OCI-LY7 (cell line): Measurements from ENCODE around the gene RELN. TPM values are rescaled to one million over a fixed set of nuclear protein-coding genes. Genes with fewer than 3 reads are reported as not detected.

Source experiments
- BruUV-seq: library from RNA; stranded (reverse); fragments of 400-500 nt; replicated peaks from 2 replicates; lab custom pipeline; 2021; lab: Mats Ljungman, UMichigan
- CTCF ChIA-PET: fragments of 300-600 bp; sonication (Branson Sonifier 250); formaldehyde crosslinking; loops from one replicate; lab custom pipeline; 2022; ENCODE audit warnings: antibody characterized with exemption; ENCODE audit not compliant: unreplicated experiment; lab: Charles Lee
- POLR2A ChIA-PET: fragments of 300-600 bp; sonication (Branson Sonifier 250); formaldehyde crosslinking; loops from one replicate; lab custom pipeline; 2022; ENCODE audit warnings: antibody characterized with exemption; lab: Charles Lee
- DNase-seq: peaks from one replicate; pipeline ENCODE4 v3.0.0-alpha.2; 2015; ENCODE audit warnings: low spot score
- H2AFZ ChIP-seq: fragments of 200-600 bp; sonication (generic), shearing (Covaris generic); 2 replicates; pipeline ENCODE4 v1.6.1; 2014; ENCODE audit warnings: mild to moderate bottlenecking, antibody characterized with exemption, low read length, moderate library complexity
- H3K27ac ChIP-seq: fragments of 200-600 bp; sonication (generic); 2 replicates; pipeline ENCODE4 v1.5.1; 2014; ENCODE audit warnings: mixed run types, low read depth, mild to moderate bottlenecking, moderate library complexity, low read length, inconsistent platforms; ENCODE audit not compliant: poor library complexity, severe bottlenecking
- H3K36me3 ChIP-seq: fragments of 200-600 bp; sonication (generic); 2 replicates; pipeline ENCODE4 v1.6.1; 2014; ENCODE audit warnings: mild to moderate bottlenecking, antibody characterized with exemption, low read length, moderate library complexity, mixed read lengths; ENCODE audit not compliant: insufficient read depth
- H3K4me1 ChIP-seq: fragments of 200-600 bp; sonication (generic); 2 replicates; pipeline ENCODE4 v1.5.1; 2014; ENCODE audit warnings: mild to moderate bottlenecking, low read length; ENCODE audit not compliant: insufficient read depth, poor library complexity, severe bottlenecking
- H3K4me2 ChIP-seq: fragments of 200-600 bp; sonication (generic); 2 replicates; pipeline ENCODE4 v1.6.1; 2014; ENCODE audit warnings: mild to moderate bottlenecking, low read length
- H3K4me3 ChIP-seq: fragments of 200-600 bp; sonication (generic); 2 replicates; pipeline ENCODE4 v1.5.1; 2014; ENCODE audit warnings: mild to moderate bottlenecking, low read depth, low read length; ENCODE audit not compliant: poor library complexity, severe bottlenecking
- H3K79me2 ChIP-seq: fragments of 200-600 bp; sonication (generic); 2 replicates; pipeline ENCODE4 v1.6.1; 2016; ENCODE audit warnings: low read depth, mild to moderate bottlenecking, low read length, moderate library complexity, mixed read lengths; ENCODE audit not compliant: insufficient read depth
- H3K9me2 ChIP-seq: fragments of 200-600 bp; sonication (generic); 2 replicates; pipeline ENCODE4 v1.6.1; 2016; ENCODE audit warnings: mild to moderate bottlenecking, low read length, mixed read lengths; ENCODE audit not compliant: insufficient read depth
- H3K9me3 ChIP-seq: fragments of 200-600 bp; sonication (generic); 2 replicates; pipeline ENCODE4 v1.6.1; 2014; ENCODE audit warnings: mild to moderate bottlenecking, mixed run types, low read length, mixed read lengths
- H4K20me1 ChIP-seq: fragments of 200-600 bp; sonication (generic); 2 replicates; pipeline ENCODE4 v1.6.1; 2014; ENCODE audit warnings: mild to moderate bottlenecking, antibody characterized with exemption, low read length, moderate library complexity, mixed read lengths; ENCODE audit not compliant: insufficient read depth
- CTCF ChIP-seq: fragments of 200-600 bp; sonication (generic); conservative IDR thresholded peaks from 2 replicates; pipeline ENCODE4 v1.5.1; 2014; ENCODE audit warnings: mild to moderate bottlenecking, antibody characterized with exemption, low read length, moderate library complexity, mixed read lengths
- EZH2phosphoT487 ChIP-seq: fragments of 200-600 bp; sonication (generic); IDR thresholded peaks from 2 replicates; pipeline ENCODE4 v1.6.1; 2018; ENCODE audit warnings: low read depth, borderline replicate concordance, mild to moderate bottlenecking, mixed run types, antibody characterized with exemption, low read length, moderate library complexity, mixed read lengths
- intact Hi-C: fragments of 100-400 bp; cut with micrococcal nuclease; formaldehyde crosslinking; loops from one replicate; pipeline ENCODE4 v1.10.0; 2022; ENCODE audit not compliant: unreplicated experiment
- total RNA-seq, 2 experiments: library from RNA; depleted of rRNA in 1 of 2; stranded (reverse); fragments of >200 nt in 1 of 2; shearing (Covaris generic) in 1 of 2; gene quantifications; 2 replicates each; pipeline ENCODE4 v1.2.3, GENCODE V29; 2014 to 2022

The RELN gene
- total RNA-seq, 2 experiments from 2014 or later, result not detected

- BruUV-seq, result no TSS peak
- Histone ChIP-seq H3K36me3 (no peaks in the 10 kb centered on the region), H3K4me2 (no peak overlapping the region), H3K9me3 (no peaks in the 10 kb centered on the region), H2AFZ (no peak overlapping the region), H3K4me3 (no peak overlapping the region), H3K9me2 (no peaks in the 10 kb centered on the region), H3K27ac (no peak overlapping the region), H4K20me1 (no peaks in the 10 kb centered on the region), H3K4me1 (no peaks in the 10 kb centered on the region), H3K79me2 (no peaks in the 10 kb centered on the region)
- intact Hi-C loops, result no loop called here
- ChIA-PET POLR2A (interaction anchor here (0.6 kb wide), 1 partner anchor 640 kb away, joined by 3 read pairs; no protein-coding TSS in a partner anchor), CTCF (no interaction called here)
- no peak for DNase-seq
- no peak for TF ChIP-seq EZH2phosphoT487
- TF ChIP-seq CTCF, result no peak
These were observed 508.7 kb downstream of the RELN start for GRCh38 chr7:103480771-103481170.

GRCh38 chr7:103474956-103475355 lies 514.5 kb downstream of the RELN start:
- ChIA-PET CTCF (no interaction called here), POLR2A (no interaction called here)
- intact Hi-C loops, result no loop called here
- BruUV-seq, result no TSS peak
- Histone ChIP-seq H3K27ac (no peak overlapping the region), H3K4me2 (no peak overlapping the region), H3K9me3 (no peaks in the 10 kb centered on the region), H4K20me1 (no peaks in the 10 kb centered on the region), H3K36me3 (no peaks in the 10 kb centered on the region), H3K9me2 (no peaks in the 10 kb centered on the region), H3K4me1 (no peaks in the 10 kb centered on the region), H3K4me3 (no peak overlapping the region), H2AFZ (no peak overlapping the region), H3K79me2 (no peaks in the 10 kb centered on the region)
- no peak for DNase-seq
- no peak for TF ChIP-seq EZH2phosphoT487
- no peak for TF ChIP-seq CTCF

- Histone ChIP-seq H3K4me2 (no peak overlapping the region), H4K20me1 (no peaks in the 10 kb centered on the region), H3K4me1 (no peaks in the 10 kb centered on the region), H3K4me3 (no peak overlapping the region), H2AFZ (no peak overlapping the region), H3K9me3 (no peaks in the 10 kb centered on the region), H3K36me3 (no peaks in the 10 kb centered on the region), H3K27ac (no peak overlapping the region), H3K9me2 (no peaks in the 10 kb centered on the region), H3K79me2 (no peaks in the 10 kb centered on the region)
- intact Hi-C loops, result no loop called here
- no TSS peak for BruUV-seq
- DNase-seq, result no peak
- no peak for TF ChIP-seq EZH2phosphoT487
- no peak for TF ChIP-seq CTCF
- ChIA-PET POLR2A (interaction anchor here (0.7 kb wide), 1 partner anchor 443 kb away, joined by 4 read pairs; no protein-coding TSS in a partner anchor), CTCF (no interaction called here)
These were observed 520.1 kb downstream of the RELN start for GRCh38 chr7:103469095-103469948.
